H9 (cell line): ENCODE results near the gene AATF. TPM values are rescaled to one million over a fixed set of nuclear protein-coding genes. Genes with fewer than 3 reads are reported as not detected.

Experiments used
- DNase-seq: peaks from one replicate; pipeline ENCODE4 v3.0.0-alpha.2; 2017
- H2AFZ ChIP-seq: one replicate; pipeline ENCODE4 v1.6.1; 2013; ENCODE audit warnings: mild to moderate bottlenecking, low read length, control low read depth, moderate library complexity
- H2AK5ac ChIP-seq: 2 replicates; pipeline ENCODE4 v1.6.1; 2013; ENCODE audit warnings: low read length, control low read depth, mixed read lengths; ENCODE audit not compliant: insufficient read length
- H2BK120ac ChIP-seq: one replicate; pipeline ENCODE4 v1.6.1; 2013; ENCODE audit warnings: low read depth, mild to moderate bottlenecking, low read length, control low read depth, inconsistent platforms; ENCODE audit not compliant: poor library complexity, severe bottlenecking
- H2BK12ac ChIP-seq: 2 replicates; pipeline ENCODE4 v1.6.1; 2013; ENCODE audit warnings: low read length, control low read depth, mixed read lengths, low read depth; ENCODE audit not compliant: insufficient read length
- H2BK15ac ChIP-seq: 2 replicates; pipeline ENCODE4 v1.6.1; 2013; ENCODE audit warnings: low read depth, low read length, control low read depth
- H2BK20ac ChIP-seq: one replicate; pipeline ENCODE4 v1.6.1; 2013; ENCODE audit warnings: low read depth, mild to moderate bottlenecking, low read length, control low read depth, inconsistent platforms; ENCODE audit not compliant: poor library complexity, severe bottlenecking
- H2BK5ac ChIP-seq: 2 replicates; pipeline ENCODE4 v1.6.1; 2013; ENCODE audit warnings: low read length, control low read depth, mixed read lengths; ENCODE audit not compliant: insufficient read length
- H3K14ac ChIP-seq: 2 replicates; pipeline ENCODE4 v1.6.1; 2013; ENCODE audit warnings: low read length, control low read depth; ENCODE audit not compliant: insufficient read depth
- H3K18ac ChIP-seq: 2 replicates; pipeline ENCODE4 v1.6.1; 2013; ENCODE audit warnings: low read depth, mild to moderate bottlenecking, mixed read lengths, low read length, control low read depth; ENCODE audit not compliant: insufficient read length
- H3K23ac ChIP-seq: 2 replicates; pipeline ENCODE4 v1.6.1; 2013; ENCODE audit warnings: low read length, control low read depth, mixed read lengths, low read depth; ENCODE audit not compliant: insufficient read length
- H3K23me2 ChIP-seq: 2 replicates; pipeline ENCODE4 v1.6.1; 2013; ENCODE audit warnings: low read depth, mild to moderate bottlenecking, mixed read lengths, low read length, control low read depth; ENCODE audit not compliant: insufficient read length, poor library complexity, severe bottlenecking
- H3K27ac ChIP-seq: 2 replicates; pipeline ENCODE4 v1.5.1; 2013; ENCODE audit warnings: low read length, control low read depth, mixed read lengths, low read depth; ENCODE audit not compliant: insufficient read length
- H3K27me3 ChIP-seq: 2 replicates; pipeline ENCODE4 v1.6.1; 2013; ENCODE audit warnings: low read length, control low read depth, inconsistent platforms; ENCODE audit not compliant: insufficient read depth
- H3K4ac ChIP-seq: 2 replicates; pipeline ENCODE4 v1.6.1; 2013; ENCODE audit warnings: low read depth, mild to moderate bottlenecking, control low read depth, inconsistent platforms, low read length, moderate library complexity
- H3K4me1 ChIP-seq: 2 replicates; pipeline ENCODE4 v1.6.1; 2013; ENCODE audit warnings: low read length, control low read depth, inconsistent platforms; ENCODE audit not compliant: insufficient read depth
- H3K4me2 ChIP-seq: 2 replicates; pipeline ENCODE4 v1.6.1; 2013; ENCODE audit warnings: low read length, control low read depth, mixed read lengths; ENCODE audit not compliant: insufficient read length, insufficient read depth
- H3K56ac ChIP-seq: 2 replicates; pipeline ENCODE4 v1.6.1; 2013; ENCODE audit warnings: low read depth, mild to moderate bottlenecking, mixed read lengths, low read length, control low read depth; ENCODE audit not compliant: insufficient read length
- H3K79me1 ChIP-seq: 2 replicates; pipeline ENCODE4 v1.6.1; 2013; ENCODE audit warnings: low read depth, mild to moderate bottlenecking, moderate library complexity, low read length, control low read depth, inconsistent platforms; ENCODE audit not compliant: insufficient read depth, poor library complexity, severe bottlenecking
- H3K79me2 ChIP-seq: 2 replicates; pipeline ENCODE4 v1.6.1; 2013; ENCODE audit warnings: low read length, control low read depth, inconsistent platforms; ENCODE audit not compliant: insufficient read depth
- H3K9ac ChIP-seq: 2 replicates; pipeline ENCODE4 v1.6.1; 2013; ENCODE audit warnings: low read length, control low read depth, mixed read lengths; ENCODE audit not compliant: insufficient read length; ENCODE audit errors: extremely low read depth
- H3K9me3 ChIP-seq: one replicate; pipeline ENCODE4 v1.6.1; 2013; ENCODE audit warnings: low read depth, low read length, inconsistent platforms; ENCODE audit not compliant: control insufficient read depth
- H3T11ph ChIP-seq: one replicate; pipeline ENCODE4 v1.6.1; 2013; ENCODE audit warnings: mild to moderate bottlenecking, low read length, control low read depth, inconsistent platforms
- H4K20me1 ChIP-seq: one replicate; pipeline ENCODE4 v1.6.1; 2013; ENCODE audit not compliant: control insufficient read depth, insufficient read length, insufficient read depth
- H4K5ac ChIP-seq: 2 replicates; pipeline ENCODE4 v1.6.1; 2013; ENCODE audit warnings: low read depth, mild to moderate bottlenecking, mixed read lengths, low read length, control low read depth; ENCODE audit not compliant: insufficient read length
- H4K8ac ChIP-seq: replicated peaks from 2 replicates; pipeline ENCODE4 v1.6.1; 2013; ENCODE audit warnings: low read length, control low read depth, mixed read lengths, low read depth; ENCODE audit not compliant: insufficient read length
- H4K91ac ChIP-seq: 2 replicates; pipeline ENCODE4 v1.6.1; 2013; ENCODE audit warnings: low read depth, mild to moderate bottlenecking, moderate library complexity, mixed read lengths, low read length, control low read depth; ENCODE audit not compliant: insufficient read length
- H3K27ac Mint-ChIP-seq, 3 experiments: 2 replicates in 2 of 3; 3 replicates in 1 of 3; pipeline ENCODE4 v1.8.0; 2020 to 2021; ENCODE audit warnings: mixed read lengths in 3 of 3, mild to moderate bottlenecking in 1 of 3, moderate library complexity in 1 of 3
- H3K27me3 Mint-ChIP-seq: 2 replicates; pipeline ENCODE4 v1.8.0; 2021; ENCODE audit warnings: low read depth, mild to moderate bottlenecking, moderate library complexity, mixed read lengths
- H3K36me3 Mint-ChIP-seq, 3 experiments: 2 replicates in 2 of 3; 3 replicates in 1 of 3; pipeline ENCODE4 v1.8.0; 2020 to 2021; ENCODE audit warnings: low read depth in 3 of 3, mixed read lengths in 3 of 3; ENCODE audit not compliant: insufficient read depth in 1 of 3
- H3K4me1 Mint-ChIP-seq, 2 experiments: 2 replicates each; pipeline ENCODE4 v1.8.0; 2020; ENCODE audit warnings: mixed read lengths in 2 of 2
- H3K4me3 Mint-ChIP-seq, 2 experiments: 2 replicates in 1 of 2; 3 replicates in 1 of 2; pipeline ENCODE4 v1.8.0; 2020 to 2021; ENCODE audit warnings: mild to moderate bottlenecking in 2 of 2, mixed read lengths in 2 of 2, moderate library complexity in 1 of 2
- H3K9me3 Mint-ChIP-seq, 2 experiments: 2 replicates in 1 of 2; 3 replicates in 1 of 2; pipeline ENCODE4 v1.8.0; 2020; ENCODE audit warnings: mild to moderate bottlenecking in 2 of 2, mixed read lengths in 2 of 2, moderate library complexity in 1 of 2
- CTCF ChIP-seq: fragments of 200-600 bp; sonication (generic); conservative IDR thresholded peaks from 3 replicates; pipeline ENCODE4 v1.8.0; 2021; ENCODE audit warnings: antibody characterized with exemption, mild to moderate bottlenecking
- WGBS: extraction: QIAGEN DNeasy Blood & Tissue Kit; methylation state at CpG from one replicate; pipeline ENCODE4 v1.1.7; 2013; ENCODE audit warnings: missing lambda C conversion rate, low lambda C conversion rate, mixed read lengths; ENCODE audit not compliant: insufficient read length; ENCODE audit errors: extremely low coverage; 5-methylcytosine and 5-hydroxymethylcytosine counted together
- total RNA-seq: library from RNA; stranded (reverse); gene quantifications from 2 replicates; pipeline ENCODE4 v1.2.1, GENCODE V29; 2021

Gene AATF
- total RNA-seq, 1 experiment from 2014 or later, result 69.6 TPM

- no CpG with 5 or more reads among the region's 16 CpGs for WGBS
Measured at GRCh38 chr17:36929851-36930582, 18.7 kb upstream of the AATF start.

More at GRCh38 chr17:36929851-36930582, 18.7 kb upstream of the AATF start:
- Histone ChIP-seq H3K23ac (no peak overlapping the region), H2BK20ac (no peak overlapping the region), H2AFZ (no peak overlapping the region), H4K8ac (no peak overlapping the region), H3K9me3 (no peaks in the 10 kb centered on the region), H3K23me2 (peaks cover 10% of the 10 kb centered on the region), H3K56ac (no peak overlapping the region), H3K4ac (no peak overlapping the region), H3K9ac (no peak overlapping the region), H2BK5ac (no peak overlapping the region), H3T11ph (no peak overlapping the region), H4K91ac (no peak overlapping the region), H2BK15ac (no peak overlapping the region), H3K27ac (no peak overlapping the region), H3K79me2 (no peaks in the 10 kb centered on the region), H3K27me3 (peaks cover 59% of the 10 kb centered on the region), H2BK120ac (no peak overlapping the region), H3K14ac (no peak overlapping the region), H3K4me1 (peaks cover 7% of the 10 kb centered on the region; the same call in 1 of the 2 replicates), H4K5ac (no peak overlapping the region), H2AK5ac (no peak overlapping the region), H3K79me1 (no peaks in the 10 kb centered on the region), H3K18ac (no peak overlapping the region), H4K20me1 (no peaks in the 10 kb centered on the region), H2BK12ac (no peak overlapping the region), H3K4me2 (no peak overlapping the region)
- Mint-ChIP-seq H3K27ac (no peak overlapping the region), H3K4me1 (peaks cover 55 to 73% of the 10 kb centered on the region in 2 experiments), H3K27me3 (peaks cover 93% of the 10 kb centered on the region), H3K9me3 (peaks cover 0 to 5% of the 10 kb centered on the region in 2 experiments; a peak in 2 of 5 replicates), H3K4me3 (no peak overlapping the region), H3K36me3 (no peaks in the 10 kb centered on the region)
- TF ChIP-seq CTCF, result no peak
- DNase-seq, result no peak
